COLO668 (cell line): ENCODE data around the gene PMS2.
"Not testable (repeated sequence)": the region's sequence is repeated elsewhere in the genome, so short reads cannot be mapped to it uniquely, and the experiment has no call there.

Experiments
- DNase-seq: peaks from one replicate; lab custom pipeline; 2025; ENCODE audit not compliant: unreplicated experiment; lab: John Stamatoyannopoulos, UW

PMS2 gene

DNA sequence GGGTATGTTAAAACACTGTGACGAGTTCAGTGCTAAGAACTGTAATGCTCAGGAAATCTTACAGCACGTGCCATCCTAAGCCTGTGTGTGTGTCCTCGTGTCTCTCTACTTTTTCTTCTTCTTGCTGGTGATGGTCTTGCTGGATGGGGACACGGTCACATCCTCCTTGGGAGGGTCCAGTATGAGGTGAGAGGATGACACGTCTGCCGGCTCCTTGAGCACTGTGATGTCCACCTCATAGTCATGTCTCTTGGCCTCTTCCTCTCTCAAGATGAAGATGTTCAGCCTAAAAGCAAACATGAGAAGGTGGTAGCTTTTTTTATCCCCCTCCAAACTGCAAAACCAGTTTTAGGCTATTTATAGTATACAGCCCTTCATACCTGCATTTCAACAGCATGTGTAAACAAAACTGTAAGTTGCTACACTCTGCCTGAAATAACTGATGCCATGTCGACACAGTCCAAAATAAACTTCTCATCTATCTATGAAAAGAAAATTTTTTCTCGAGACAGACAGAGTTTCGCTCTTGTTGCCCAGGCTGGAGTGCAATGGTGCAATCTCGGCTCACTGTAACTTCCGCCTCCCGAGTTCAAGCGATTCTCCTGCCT is 82.5 kb downstream of the PMS2 start:
- not testable (repeated sequence) for DNase-seq

DNA sequence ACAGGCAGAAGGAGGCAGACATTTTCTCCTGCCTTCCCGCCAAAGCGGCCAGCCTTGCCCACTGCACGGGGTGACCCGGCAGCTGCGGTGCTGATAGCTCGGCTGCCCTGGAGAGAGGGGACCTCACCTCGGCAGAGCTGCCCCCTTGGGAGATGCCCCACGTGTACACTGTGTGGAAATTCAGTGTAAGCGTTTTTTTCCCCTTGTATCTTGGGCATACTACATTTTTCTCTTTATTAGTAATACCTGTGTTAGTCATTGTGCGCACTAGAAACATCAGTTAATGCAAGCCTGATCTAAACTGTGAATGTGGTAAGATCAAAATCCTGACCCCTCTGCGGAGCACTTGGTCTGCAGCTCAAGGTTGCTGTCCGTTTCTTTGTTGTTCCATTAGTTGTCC is 84.2 kb downstream of the PMS2 start:
- not testable (repeated sequence) for DNase-seq

DNA sequence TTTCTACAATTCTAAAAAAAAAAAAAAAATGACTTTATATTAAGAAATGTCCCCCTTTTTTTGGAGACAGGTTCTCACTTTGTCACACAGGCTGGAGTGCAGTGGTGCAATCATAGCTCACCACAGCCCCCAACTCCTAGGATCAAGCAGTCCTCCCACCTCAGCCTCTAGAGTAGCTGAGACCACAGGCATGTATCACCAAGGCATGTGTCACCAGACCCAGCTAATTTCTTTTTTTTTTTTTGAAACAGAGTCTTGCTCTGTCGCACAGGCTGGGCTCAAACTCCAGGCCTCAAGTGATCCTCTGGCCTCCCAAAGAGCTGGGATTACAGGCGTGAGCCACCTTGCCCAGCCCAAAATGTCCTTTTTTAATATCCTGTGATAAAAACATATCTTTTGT is 84.7 kb downstream of the PMS2 start:
- not testable (repeated sequence) for DNase-seq
